CD14-positive monocyte (primary cell): ENCODE results near the gene KIF1A. TPM values are rescaled to one million over a fixed set of nuclear protein-coding genes. Genes with fewer than 3 reads are reported as not detected.

ENCODE experiments used
- DNase-seq, 3 donors: peaks; one replicate each; pipeline ENCODE4 v3.0.0-alpha.2; 2011 to 2022
- H2AFZ ChIP-seq: 2 replicates; pipeline ENCODE4 v1.6.0; 2012; ENCODE audit warnings: mild to moderate bottlenecking, low read depth, low read length, inconsistent platforms; ENCODE audit not compliant: insufficient read depth, poor library complexity, severe bottlenecking
- H3K27ac ChIP-seq, 2 donors: 1 replicate in 1 of 2; 2 replicates in 1 of 2; pipeline ENCODE4 v1.5.1; 2012 to 2013; ENCODE audit warnings: low read length in 2 of 2, control low read depth in 1 of 2, inconsistent platforms in 1 of 2, low read depth in 1 of 2, mild to moderate bottlenecking in 1 of 2
- H3K27me3 ChIP-seq, 2 donors: one replicate each; pipeline versions ENCODE4 v1.6.0 to v1.6.1; 2011 to 2013; ENCODE audit warnings: low read length in 2 of 2; ENCODE audit not compliant: control insufficient read depth in 2 of 2, insufficient read depth in 2 of 2
- H3K36me3 ChIP-seq, 2 donors: replicated peaks in 1 of 2; 1 replicate in 1 of 2; 2 replicates in 1 of 2; pipeline versions ENCODE4 v1.5.1 to v1.6.1; 2012 to 2013; ENCODE audit warnings: low read length in 2 of 2, control low read depth in 1 of 2, inconsistent platforms in 1 of 2, mild to moderate bottlenecking in 1 of 2; ENCODE audit not compliant: insufficient read depth in 2 of 2, control insufficient read depth in 1 of 2
- H3K4me1 ChIP-seq, 2 donors: 1 replicate in 1 of 2; 2 replicates in 1 of 2; pipeline versions ENCODE4 v1.5.1 to v1.6.1; 2012 to 2013; ENCODE audit warnings: low read length in 2 of 2, control low read depth in 1 of 2, inconsistent platforms in 1 of 2, mild to moderate bottlenecking in 1 of 2, moderate library complexity in 1 of 2; ENCODE audit not compliant: insufficient read depth in 2 of 2, control insufficient read depth in 1 of 2
- H3K4me2 ChIP-seq: replicated peaks from 2 replicates; pipeline ENCODE3; 2012; ENCODE audit warnings: low read length, moderate library complexity, mild to moderate bottlenecking; ENCODE audit not compliant: poor library complexity, severe bottlenecking; ENCODE audit errors: extremely low read depth
- H3K4me3 ChIP-seq, 3 experiments: fragments of 200-600 bp in 1 of 3; sonication (generic) in 1 of 3; replicated peaks in 1 of 3; 1 replicate in 2 of 3; 2 replicates in 1 of 3; pipeline ENCODE4 v1.5.1; 2011 to 2013; ENCODE audit warnings: low read length in 3 of 3, mild to moderate bottlenecking in 3 of 3, control low read depth in 2 of 3, low read depth in 2 of 3, inconsistent platforms in 1 of 3, moderate library complexity in 1 of 3
- H3K79me2 ChIP-seq: 2 replicates; pipeline ENCODE4 v1.6.0; 2012; ENCODE audit warnings: mild to moderate bottlenecking, control low read depth, inconsistent platforms, low read length, moderate library complexity; ENCODE audit not compliant: insufficient read depth
- H3K9ac ChIP-seq: 2 replicates; pipeline ENCODE4 v1.6.0; 2017; ENCODE audit warnings: low read length, mild to moderate bottlenecking; ENCODE audit not compliant: insufficient read depth, poor library complexity, severe bottlenecking
- H3K9me3 ChIP-seq, 2 donors: replicated peaks in 1 of 2; 1 replicate in 1 of 2; 2 replicates in 1 of 2; pipeline versions ENCODE4 v1.5.1 to v1.6.1; 2012 to 2013; ENCODE audit warnings: low read length in 2 of 2, control low read depth in 1 of 2; ENCODE audit not compliant: control insufficient read depth in 1 of 2, insufficient read depth in 1 of 2
- H4K20me1 ChIP-seq: 2 replicates; pipeline ENCODE4 v1.6.0; 2012; ENCODE audit warnings: mild to moderate bottlenecking, low read length, control low read depth, moderate library complexity; ENCODE audit not compliant: insufficient read depth
- H3K27ac Mint-ChIP-seq, 7 donors: one replicate each; pipeline ENCODE4 v1.8.0; 2020; ENCODE audit warnings: mild to moderate bottlenecking in 7 of 7, mixed read lengths in 7 of 7, moderate library complexity in 6 of 7, inconsistent platforms in 2 of 7
- H3K27me3 Mint-ChIP-seq, 3 donors: one replicate each; pipeline ENCODE4 v1.8.0; 2021 to 2022; ENCODE audit warnings: low read depth in 3 of 3, mild to moderate bottlenecking in 3 of 3, mixed read lengths in 3 of 3, moderate library complexity in 3 of 3, inconsistent platforms in 1 of 3
- H3K36me3 Mint-ChIP-seq, 2 donors: one replicate each; pipeline ENCODE4 v1.8.0; 2020; ENCODE audit warnings: mixed read lengths in 2 of 2, inconsistent platforms in 1 of 2, mild to moderate bottlenecking in 1 of 2
- H3K4me1 Mint-ChIP-seq: one replicate; pipeline ENCODE4 v1.8.0; 2020; ENCODE audit warnings: mild to moderate bottlenecking, mixed read lengths
- H3K4me3 Mint-ChIP-seq, 2 donors: one replicate each; pipeline ENCODE4 v1.8.0; 2020; ENCODE audit warnings: mild to moderate bottlenecking in 2 of 2, mixed read lengths in 2 of 2, moderate library complexity in 1 of 2
- H3K9me3 Mint-ChIP-seq, 7 donors: one replicate each; pipeline ENCODE4 v1.8.0; 2020 to 2022; ENCODE audit warnings: mixed read lengths in 7 of 7, mild to moderate bottlenecking in 6 of 7, moderate library complexity in 6 of 7, inconsistent platforms in 2 of 7
- WGBS: methylation state at CpG from one replicate; pipeline ENCODE4 v1.1.5; 2013; ENCODE audit warnings: missing lambda C conversion rate; ENCODE audit not compliant: insufficient coverage; 5-methylcytosine and 5-hydroxymethylcytosine counted together
- intact Hi-C, 2 donors: fragments of 100-400 bp; cut with micrococcal nuclease; formaldehyde crosslinking; loops; one replicate each; pipeline versions ENCODE4 v1.15.0 to v1.15.1; 2023
- polyA plus RNA-seq, 3 donors: library from polyadenylated mRNA; depleted of rRNA in 1 of 3; unstranded in 2 of 3; stranded (reverse) in 1 of 3; fragments of 300-500 nt in 2 of 3; fragments of >200 nt in 1 of 3; fragmentation: Illumina TruSeq in 2 of 3; gene quantifications; 1 replicate in 2 of 3; 2 replicates in 1 of 3; pipeline ENCODE4 v1.2.3, GENCODE V29; 2012 to 2021
- TF ChIP-seq, protein P1 (sequence below): fragments of 200-600 bp; IDR thresholded peaks from one replicate; pipeline ENCODE4 v1.8.0; 2022; ENCODE audit warnings: antibody characterized with exemption, mild to moderate bottlenecking

Gene KIF1A
- polyA plus RNA-seq, 3 donors: not detected

DNA sequence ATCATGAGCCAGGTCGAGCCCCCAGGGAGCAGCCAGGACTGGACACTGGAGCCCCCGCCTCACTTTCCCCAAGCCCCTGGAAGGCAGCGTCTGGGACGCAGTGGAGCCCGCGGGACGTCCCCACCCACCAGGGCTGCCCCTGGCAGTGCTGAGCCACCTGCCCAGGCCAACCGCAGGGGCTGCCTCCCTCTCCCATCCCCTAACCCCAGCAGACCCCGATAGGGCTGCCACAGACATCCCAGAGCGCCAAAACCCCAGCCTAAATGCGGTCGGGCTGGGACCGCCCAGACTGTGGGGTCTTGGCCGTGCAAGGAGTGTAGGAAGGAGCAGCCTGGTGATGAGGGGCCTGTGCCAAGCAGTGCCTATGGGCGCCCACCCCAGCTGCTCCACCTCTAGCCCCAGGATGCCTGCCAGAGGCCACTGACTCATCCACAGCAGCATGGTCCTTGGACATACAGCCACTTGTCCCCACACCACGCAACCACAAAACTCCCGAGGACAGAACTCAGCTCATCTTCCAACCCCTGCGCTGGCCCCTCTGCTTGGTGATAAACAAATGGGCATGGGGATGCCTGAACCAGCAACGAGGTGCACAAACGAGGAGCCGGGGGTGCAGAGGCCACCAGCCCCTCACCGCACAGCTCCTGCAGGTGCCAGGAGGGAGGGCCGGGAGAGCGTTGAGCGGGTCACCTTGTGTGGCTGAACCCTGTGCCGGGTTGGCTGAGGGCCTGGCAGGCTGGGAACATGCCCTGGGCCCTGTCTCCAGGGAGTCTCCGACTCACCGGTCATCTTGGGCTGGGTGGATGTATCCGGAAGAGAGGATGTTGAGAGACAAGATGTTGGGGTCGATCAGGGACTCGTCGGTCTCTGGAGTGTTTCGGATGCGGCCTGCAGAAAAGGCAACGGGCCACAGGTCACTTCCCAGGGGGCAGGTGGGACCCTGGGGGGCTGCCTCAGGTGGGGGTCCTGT, 83.5 kb downstream of the KIF1A start:
- Histone ChIP-seq H4K20me1 (no peaks in the 10 kb centered on the region), H2AFZ (no peak overlapping the region), H3K9me3 (no peaks in the 10 kb centered on the region), H3K79me2 (no peaks in the 10 kb centered on the region), H3K27me3 (no peaks in the 10 kb centered on the region), H3K36me3 (no peaks in the 10 kb centered on the region), H3K9ac (no peak overlapping the region), H3K27ac (no peak overlapping the region), H3K4me2 (no peak overlapping the region), H3K4me3 (no peak overlapping the region), H3K4me1 (no peaks in the 10 kb centered on the region)
- Mint-ChIP-seq H3K36me3 (no peaks in the 10 kb centered on the region), H3K27ac (no peak overlapping the region), H3K27me3 (peaks cover 5 to 12% (median 7%) of the 10 kb centered on the region in 3 donors), H3K4me1 (no peaks in the 10 kb centered on the region), H3K9me3 (peaks cover 0 to 1% (median 0%) of the 10 kb centered on the region in 7 donors), H3K4me3 (no peak overlapping the region)
- no peak for DNase-seq
- TF ChIP-seq, protein P1, sequence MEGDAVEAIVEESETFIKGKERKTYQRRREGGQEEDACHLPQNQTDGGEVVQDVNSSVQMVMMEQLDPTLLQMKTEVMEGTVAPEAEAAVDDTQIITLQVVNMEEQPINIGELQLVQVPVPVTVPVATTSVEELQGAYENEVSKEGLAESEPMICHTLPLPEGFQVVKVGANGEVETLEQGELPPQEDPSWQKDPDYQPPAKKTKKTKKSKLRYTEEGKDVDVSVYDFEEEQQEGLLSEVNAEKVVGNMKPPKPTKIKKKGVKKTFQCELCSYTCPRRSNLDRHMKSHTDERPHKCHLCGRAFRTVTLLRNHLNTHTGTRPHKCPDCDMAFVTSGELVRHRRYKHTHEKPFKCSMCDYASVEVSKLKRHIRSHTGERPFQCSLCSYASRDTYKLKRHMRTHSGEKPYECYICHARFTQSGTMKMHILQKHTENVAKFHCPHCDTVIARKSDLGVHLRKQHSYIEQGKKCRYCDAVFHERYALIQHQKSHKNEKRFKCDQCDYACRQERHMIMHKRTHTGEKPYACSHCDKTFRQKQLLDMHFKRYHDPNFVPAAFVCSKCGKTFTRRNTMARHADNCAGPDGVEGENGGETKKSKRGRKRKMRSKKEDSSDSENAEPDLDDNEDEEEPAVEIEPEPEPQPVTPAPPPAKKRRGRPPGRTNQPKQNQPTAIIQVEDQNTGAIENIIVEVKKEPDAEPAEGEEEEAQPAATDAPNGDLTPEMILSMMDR: no peak
- 87% methylated on average over 29 of the region's 35 CpGs for WGBS
- intact Hi-C loops: loop anchor here in 1 of 2 donors (10.0 kb wide), 1 partner anchor 222 kb away; no protein-coding TSS in a partner anchor

DNA sequence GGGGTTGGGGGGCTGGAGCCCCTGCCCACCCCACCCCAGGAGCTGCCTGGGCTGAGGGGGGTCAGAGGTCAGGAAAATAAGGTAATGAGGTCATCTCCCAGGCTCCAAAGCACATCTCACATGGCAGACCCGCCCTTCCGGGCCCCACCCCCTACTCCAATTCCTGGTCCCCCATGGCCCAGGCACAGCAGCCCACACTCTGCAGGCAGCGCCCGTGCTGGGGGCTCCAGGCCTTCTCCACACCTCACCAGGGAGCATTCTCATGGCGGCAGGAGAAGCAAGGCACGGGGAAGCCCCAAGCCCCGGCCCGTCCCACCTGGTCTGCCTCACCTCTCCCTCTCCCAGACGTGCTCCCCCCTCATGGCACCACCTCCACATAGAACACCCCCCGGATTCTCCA, 84.5 kb downstream of the KIF1A start:
- no peaks in the 10 kb centered on the region for H4K20me1 ChIP-seq
- H3K27me3 ChIP-seq: no peaks in the 10 kb centered on the region
- TF ChIP-seq, protein P1: no peak
- no peaks in the 10 kb centered on the region for H3K4me1 ChIP-seq
- H3K27ac ChIP-seq: no peak overlapping the region
- no peaks in the 10 kb centered on the region for H3K9me3 ChIP-seq
- Mint-ChIP-seq H3K9me3 (peaks cover 0 to 1% (median 0%) of the 10 kb centered on the region in 7 donors), H3K4me1 (no peaks in the 10 kb centered on the region), H3K4me3 (no peak overlapping the region), H3K27me3 (peaks cover 5 to 12% (median 12%) of the 10 kb centered on the region in 3 donors), H3K36me3 (no peaks in the 10 kb centered on the region), H3K27ac (no peak overlapping the region)
- no peaks in the 10 kb centered on the region for H3K36me3 ChIP-seq
- intact Hi-C loops: loop anchor here in 1 of 2 donors (10.0 kb wide), 1 partner anchor 221 kb away; no protein-coding TSS in a partner anchor
- no peak overlapping the region for H3K4me2 ChIP-seq
- no peak for DNase-seq
- H3K79me2 ChIP-seq: no peaks in the 10 kb centered on the region
- H3K9ac ChIP-seq: no peak overlapping the region
- WGBS: 88% methylated on average over 9 of the region's 10 CpGs
- no peak overlapping the region for H3K4me3 ChIP-seq
- no peak overlapping the region for H2AFZ ChIP-seq
